Measurements from ENCODE around the gene ARMC12. TPM values are rescaled to one million over a fixed set of nuclear protein-coding genes. Genes with fewer than 3 reads are reported as not detected.

The ARMC12 gene
- total and polyA plus RNA-seq, 2 of the 13 experiments (the other 11 are each of a cell fraction or from before 2014, with no cell fraction given), result 1.3 TPM; not detected in 1

DNA sequence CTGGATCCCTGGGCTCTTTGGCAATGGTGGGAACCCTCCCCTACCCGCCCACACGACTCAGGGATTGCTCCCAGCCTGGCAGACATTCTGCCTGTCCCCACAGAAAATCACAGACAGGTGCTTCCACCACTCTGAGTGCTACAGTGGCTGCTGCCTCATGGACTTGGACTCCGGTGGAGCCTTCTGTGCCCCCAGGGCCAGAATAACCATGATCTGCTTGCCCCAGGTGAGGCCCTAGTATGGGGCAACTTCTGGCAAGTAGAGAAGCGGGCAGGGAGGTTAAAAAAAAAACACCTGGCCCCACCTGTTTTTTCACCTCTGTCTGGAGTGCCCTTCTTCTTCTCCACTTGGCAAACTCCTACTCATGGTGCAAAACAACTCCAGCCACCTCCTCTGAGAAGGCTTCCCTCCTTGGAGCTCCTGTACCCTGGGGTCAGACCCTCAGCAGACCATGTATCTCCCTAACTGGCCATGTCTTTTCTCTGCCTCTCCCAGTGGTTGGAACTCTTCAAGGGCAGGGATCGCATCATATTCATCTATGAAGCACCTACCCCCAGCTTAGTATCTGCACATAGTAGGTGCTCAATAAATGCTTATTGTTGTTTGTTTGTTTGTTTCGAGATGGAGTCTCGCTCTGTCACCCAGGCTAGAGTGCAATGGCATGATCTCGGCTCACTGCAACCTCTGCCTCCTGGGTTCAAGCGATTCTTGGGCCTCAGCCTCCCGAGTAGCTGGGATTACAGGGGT lies 40.7 kb downstream of the ARMC12 start:
- Histone ChIP-seq H3K4me1 (ENCODE audit: insufficient read depth, low read length) (peaks cover 6% of the 10 kb centered on the region), H4K20me1 (ENCODE audit: insufficient read depth, low read length) (no peaks in the 10 kb centered on the region), H3K36me3 (replicated peaks in 1 of 2; ENCODE audit: control insufficient read depth in 1 of 2, insufficient read depth in 2 of 2, low read length in 2 of 2) (no peaks in the 10 kb centered on the region), H3K27ac (ENCODE audit: extremely low read length, insufficient read depth, low read length) (no peak overlapping the region), H3K79me2 (ENCODE audit: insufficient read depth, low read length) (no peaks in the 10 kb centered on the region), H3K9ac (ENCODE audit: insufficient read depth, low read depth, low read length) (no peak overlapping the region), H3K9me3 (ENCODE audit: low read length) (no peaks in the 10 kb centered on the region), H3K27me3 (ENCODE audit: control insufficient read depth in 1 of 2, insufficient read depth in 2 of 2, low read length in 2 of 2) (peaks cover 11 to 50% of the 10 kb centered on the region in 2 experiments), H3K4me2 (ENCODE audit: low read depth, low read length) (no peak overlapping the region), H2AFZ (ENCODE audit: low read length) (no peak overlapping the region), H3K4me3 (replicated peaks in 1 of 3; ENCODE audit: insufficient read depth in 1 of 3, low read depth in 2 of 3, low read length in 3 of 3) (no peak overlapping the region)
- intact Hi-C loops (cut with micrococcal nuclease; ENCODE audit: unreplicated experiment) (no loop called here), in situ Hi-C loops (cut with HindIII; ENCODE audit: extremely low pct_ligation_motif_present, low pct_unique_long_range_greater_than_20kb) (no loop called here)
- DNase-seq (ENCODE audit: low spot score), result no peak
- no TSS peak for BruUV-seq (replicated peaks)
- WGBS (ENCODE audit: low lambda C conversion rate), result 67% methylated on average over 10 of the region's 10 CpGs
- peak; percentile 15; the same call in 1 of the 3 replicates for ATAC-seq
- CTCF ChIA-PET (ENCODE audit: low intra/inter-chr PET ratio, low total read pairs), result no interaction called here
- POLR2A ChIA-PET, result no interaction called here
- FAIRE-seq, result no peak
- TF ChIP-seq HOXA9 (CRISPR knock-in tag; IDR thresholded peaks at IDR 0.05; ENCODE audit: borderline replicate concordance) (no peak), ZNF235 (CRISPR knock-in tag; IDR thresholded peaks at IDR 0.05; ENCODE audit: borderline replicate concordance) (no peak), ZKSCAN1 (IDR thresholded peaks at IDR 0.05; ENCODE audit: low read length) (no peak)
- TF ChIP-seq, protein P1, sequence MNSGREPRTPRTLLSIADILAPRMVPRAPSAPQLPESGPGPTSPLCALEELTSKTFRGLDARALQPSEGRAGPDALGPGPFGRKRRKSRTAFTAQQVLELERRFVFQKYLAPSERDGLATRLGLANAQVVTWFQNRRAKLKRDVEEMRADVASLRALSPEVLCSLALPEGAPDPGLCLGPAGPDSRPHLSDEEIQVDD (CRISPR knock-in tag; IDR thresholded peaks at IDR 0.05; ENCODE audit: borderline replicate concordance), result no peak

DNA sequence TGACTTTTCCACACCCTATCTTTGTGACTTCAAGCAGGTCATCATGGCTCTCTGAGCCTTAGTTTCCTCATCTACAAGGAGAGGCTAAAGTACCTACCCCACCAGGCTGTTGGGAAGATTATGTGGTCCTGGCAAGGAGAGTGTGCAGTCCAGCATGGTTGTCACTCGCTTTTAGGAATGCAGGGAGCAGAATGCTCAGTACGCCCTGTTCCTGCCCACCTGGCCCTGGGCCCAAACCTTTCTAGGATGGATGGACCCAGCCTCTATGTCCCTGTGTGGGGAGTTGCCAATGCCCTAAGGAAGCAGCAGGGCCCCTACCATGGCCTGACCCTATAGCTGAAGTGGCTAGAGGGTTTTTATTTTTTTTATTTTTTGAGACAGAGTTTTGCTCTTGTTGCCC lies 41.6 kb downstream of the ARMC12 start:
- in situ Hi-C loops (cut with HindIII; ENCODE audit: extremely low pct_ligation_motif_present, low pct_unique_long_range_greater_than_20kb) (no loop called here), intact Hi-C loops (cut with micrococcal nuclease; ENCODE audit: unreplicated experiment) (no loop called here)
- TF ChIP-seq ZBTB7B (CRISPR knock-in tag; IDR thresholded peaks at IDR 0.05), result no peak
- no peak for TF ChIP-seq NFE2L1 (CRISPR knock-in tag; IDR thresholded peaks at IDR 0.05; ENCODE audit: borderline replicate concordance)
- TF ChIP-seq ARNT2 (CRISPR knock-in tag; IDR thresholded peaks at IDR 0.05; ENCODE audit: low read depth), result no peak
- no peak for TF ChIP-seq SOX5 (CRISPR knock-in tag; IDR thresholded peaks at IDR 0.05; ENCODE audit: borderline replicate concordance)
- TF ChIP-seq ZNF589 (CRISPR knock-in tag; conservative IDR thresholded peaks at IDR 0.05), result no peak
- TF ChIP-seq SMAD9 (CRISPR knock-in tag; IDR thresholded peaks at IDR 0.05), result no peak
- TF ChIP-seq TEAD2 (CRISPR knock-in tag; IDR thresholded peaks at IDR 0.05), result no peak
- TF ChIP-seq PAX8 (CRISPR knock-in tag; IDR thresholded peaks at IDR 0.05; ENCODE audit: borderline replicate concordance), result no peak
- TF ChIP-seq NCOR1 (IDR thresholded peaks at IDR 0.05; ENCODE audit: borderline replicate concordance, low read length), result no peak
- no peak for TF ChIP-seq ZFP36 (IDR thresholded peaks at IDR 0.05; ENCODE audit: borderline replicate concordance, low read depth, low read length, partially characterized antibody)
- TF ChIP-seq ZFAT (CRISPR knock-in tag; conservative IDR thresholded peaks at IDR 0.05), result no peak
- TF ChIP-seq, protein P2, sequence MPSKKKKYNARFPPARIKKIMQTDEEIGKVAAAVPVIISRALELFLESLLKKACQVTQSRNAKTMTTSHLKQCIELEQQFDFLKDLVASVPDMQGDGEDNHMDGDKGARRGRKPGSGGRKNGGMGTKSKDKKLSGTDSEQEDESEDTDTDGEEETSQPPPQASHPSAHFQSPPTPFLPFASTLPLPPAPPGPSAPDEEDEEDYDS (CRISPR knock-in tag; IDR thresholded peaks at IDR 0.05), result no peak
- no peak for TF ChIP-seq MEF2D (CRISPR knock-in tag; IDR thresholded peaks at IDR 0.05)
- no peak for TF ChIP-seq FOXA3 (CRISPR knock-in tag; IDR thresholded peaks at IDR 0.05)

More for the DNA sequence above, 41.6 kb downstream of the ARMC12 start:
- ChIA-PET CTCF (ENCODE audit: low intra/inter-chr PET ratio, low total read pairs) (no interaction called here), POLR2A (no interaction called here)
- DNase-seq (ENCODE audit: low spot score) (no peak), FAIRE-seq (no peak), ATAC-seq (no peak)
- Histone ChIP-seq H2AFZ (ENCODE audit: low read length) (no peak overlapping the region), H3K4me3 (replicated peaks in 1 of 3; ENCODE audit: insufficient read depth in 1 of 3, low read depth in 2 of 3, low read length in 3 of 3) (no peak overlapping the region), H3K4me1 (ENCODE audit: insufficient read depth, low read length) (peaks cover 6% of the 10 kb centered on the region), H3K27me3 (ENCODE audit: control insufficient read depth in 1 of 2, insufficient read depth in 2 of 2, low read length in 2 of 2) (peaks cover 11 to 49% of the 10 kb centered on the region in 2 experiments), H3K4me2 (ENCODE audit: low read depth, low read length) (no peak overlapping the region), H3K36me3 (replicated peaks in 1 of 2; ENCODE audit: control insufficient read depth in 1 of 2, insufficient read depth in 2 of 2, low read length in 2 of 2) (no peaks in the 10 kb centered on the region), H4K20me1 (ENCODE audit: insufficient read depth, low read length) (no peaks in the 10 kb centered on the region), H3K27ac (ENCODE audit: extremely low read length, insufficient read depth, low read length) (no peak overlapping the region), H3K79me2 (ENCODE audit: insufficient read depth, low read length) (no peaks in the 10 kb centered on the region), H3K9me3 (ENCODE audit: low read length) (no peaks in the 10 kb centered on the region), H3K9ac (ENCODE audit: insufficient read depth, low read depth, low read length) (no peak overlapping the region)
- 50% methylated on average over 2 of the region's 2 CpGs for WGBS (ENCODE audit: low lambda C conversion rate)
- no TSS peak for BruUV-seq (replicated peaks)

All from HepG2 (cell line).